Measurements from ENCODE around the gene ALG13. TPM values are rescaled to one million over a fixed set of nuclear protein-coding genes. Genes with fewer than 3 reads are reported as not detected.
"Not testable (repeated sequence)": the region's sequence is repeated elsewhere in the genome, so short reads cannot be mapped to it uniquely, and the experiment has no call there.

Gene ALG13
- polyA plus RNA-seq, 3 donors: 62.0 to 94.5 (median 83.5) TPM

DNA sequence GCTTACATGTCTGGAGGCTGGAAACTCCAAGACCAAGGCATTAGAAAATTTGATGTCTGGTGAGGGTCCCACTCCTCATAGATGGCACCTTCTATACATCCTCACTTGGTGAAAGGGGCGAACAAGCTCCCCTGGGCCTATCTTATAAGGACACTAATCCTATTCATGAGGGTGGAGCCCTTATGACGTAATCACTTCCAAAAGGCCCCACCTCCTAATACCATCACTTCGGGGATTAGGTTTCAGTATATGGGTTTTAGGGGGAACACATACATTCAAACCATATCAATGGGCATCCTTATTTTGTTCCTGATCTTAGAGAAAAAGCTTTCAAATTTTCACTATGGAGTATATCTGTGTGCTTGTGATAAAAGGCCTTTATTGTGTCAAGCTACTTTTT lies 39.0 kb upstream of the ALG13 start:
- Histone ChIP-seq H3K4me1 (ENCODE audit: control insufficient read depth in 1 of 2, insufficient read depth in 2 of 2, low read length in 2 of 2) (no peaks in the 10 kb centered on the region), H3K9ac (ENCODE audit: insufficient read depth, low read length, poor library complexity, severe bottlenecking) (no peak overlapping the region), H2AFZ (ENCODE audit: insufficient read depth, low read depth, low read length, poor library complexity, severe bottlenecking) (no peak overlapping the region), H3K4me2 (replicated peaks; ENCODE audit: extremely low read depth, low read length, poor library complexity, severe bottlenecking) (no peak overlapping the region), H3K27me3 (ENCODE audit: control insufficient read depth in 2 of 2, insufficient read depth in 2 of 2, low read length in 2 of 2) (no peaks in the 10 kb centered on the region), H3K9me3 (replicated peaks in 1 of 2; ENCODE audit: control insufficient read depth in 1 of 2, insufficient read depth in 1 of 2, low read length in 2 of 2) (peaks cover 0 to 4% of the 10 kb centered on the region in 2 donors), H3K27ac (ENCODE audit: low read depth in 1 of 2, low read length in 2 of 2) (no peak overlapping the region), H3K4me3 (replicated peaks in 1 of 3; ENCODE audit: low read depth in 2 of 3, low read length in 3 of 3) (no peak overlapping the region), H3K36me3 (replicated peaks in 1 of 2; ENCODE audit: control insufficient read depth in 1 of 2, insufficient read depth in 2 of 2, low read length in 2 of 2) (no peaks in the 10 kb centered on the region), H3K79me2 (ENCODE audit: insufficient read depth, low read length) (no peaks in the 10 kb centered on the region), H4K20me1 (ENCODE audit: insufficient read depth, low read length) (no peaks in the 10 kb centered on the region)
- intact Hi-C loops (cut with micrococcal nuclease): no loop called here
- no peak for DNase-seq
- Mint-ChIP-seq H3K36me3 (no peaks in the 10 kb centered on the region), H3K9me3 (peaks cover 0 to 4% (median 1%) of the 10 kb centered on the region in 7 donors), H3K27me3 (ENCODE audit: low read depth in 3 of 3) (peaks cover 0 to 2% (median 0%) of the 10 kb centered on the region in 3 donors), H3K4me3 (no peak overlapping the region), H3K27ac (no peak overlapping the region), H3K4me1 (no peaks in the 10 kb centered on the region)
- no CpG with 5 or more reads among the region's 3 CpGs for WGBS (ENCODE audit: insufficient coverage)
- TF ChIP-seq, protein P1, sequence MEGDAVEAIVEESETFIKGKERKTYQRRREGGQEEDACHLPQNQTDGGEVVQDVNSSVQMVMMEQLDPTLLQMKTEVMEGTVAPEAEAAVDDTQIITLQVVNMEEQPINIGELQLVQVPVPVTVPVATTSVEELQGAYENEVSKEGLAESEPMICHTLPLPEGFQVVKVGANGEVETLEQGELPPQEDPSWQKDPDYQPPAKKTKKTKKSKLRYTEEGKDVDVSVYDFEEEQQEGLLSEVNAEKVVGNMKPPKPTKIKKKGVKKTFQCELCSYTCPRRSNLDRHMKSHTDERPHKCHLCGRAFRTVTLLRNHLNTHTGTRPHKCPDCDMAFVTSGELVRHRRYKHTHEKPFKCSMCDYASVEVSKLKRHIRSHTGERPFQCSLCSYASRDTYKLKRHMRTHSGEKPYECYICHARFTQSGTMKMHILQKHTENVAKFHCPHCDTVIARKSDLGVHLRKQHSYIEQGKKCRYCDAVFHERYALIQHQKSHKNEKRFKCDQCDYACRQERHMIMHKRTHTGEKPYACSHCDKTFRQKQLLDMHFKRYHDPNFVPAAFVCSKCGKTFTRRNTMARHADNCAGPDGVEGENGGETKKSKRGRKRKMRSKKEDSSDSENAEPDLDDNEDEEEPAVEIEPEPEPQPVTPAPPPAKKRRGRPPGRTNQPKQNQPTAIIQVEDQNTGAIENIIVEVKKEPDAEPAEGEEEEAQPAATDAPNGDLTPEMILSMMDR (IDR thresholded peaks at IDR 0.05): no peak

DNA sequence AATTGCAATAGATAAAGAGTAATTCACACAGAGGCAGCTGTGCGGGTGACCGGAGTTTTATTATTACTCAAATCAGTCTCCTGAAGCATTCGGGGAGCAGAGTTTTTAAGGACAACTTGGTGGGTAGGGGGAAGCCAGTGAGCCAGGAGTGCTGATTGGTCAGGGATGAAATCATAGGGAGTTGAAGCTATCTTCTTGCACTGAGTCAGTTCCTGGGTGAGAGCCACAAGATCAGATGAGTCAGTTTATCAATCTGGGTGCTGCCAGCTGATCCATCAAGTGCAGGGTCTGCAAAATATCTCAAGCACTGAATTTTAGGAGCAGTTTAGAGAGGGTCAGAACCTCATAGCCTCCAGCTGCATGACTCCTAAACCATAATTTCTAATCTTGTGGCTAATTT lies 35.8 kb upstream of the ALG13 start:
- H3K27ac ChIP-seq (ENCODE audit: low read depth in 1 of 2, low read length in 2 of 2); intact Hi-C loops (cut with micrococcal nuclease); H4K20me1 ChIP-seq (ENCODE audit: insufficient read depth, low read length); H3K4me2 ChIP-seq (replicated peaks; ENCODE audit: extremely low read depth, low read length, poor library complexity, severe bottlenecking); H3K4me3 ChIP-seq (replicated peaks in 1 of 3; ENCODE audit: low read depth in 2 of 3, low read length in 3 of 3); DNase-seq; H2AFZ ChIP-seq (ENCODE audit: insufficient read depth, low read depth, low read length, poor library complexity, severe bottlenecking); H3K9ac ChIP-seq (ENCODE audit: insufficient read depth, low read length, poor library complexity, severe bottlenecking); H3K79me2 ChIP-seq (ENCODE audit: insufficient read depth, low read length); H3K27me3 ChIP-seq (ENCODE audit: control insufficient read depth in 2 of 2, insufficient read depth in 2 of 2, low read length in 2 of 2); H3K4me3 Mint-ChIP-seq; H3K4me1 ChIP-seq (ENCODE audit: control insufficient read depth in 1 of 2, insufficient read depth in 2 of 2, low read length in 2 of 2); H3K9me3 ChIP-seq (replicated peaks in 1 of 2; ENCODE audit: control insufficient read depth in 1 of 2, insufficient read depth in 1 of 2, low read length in 2 of 2); H3K27ac Mint-ChIP-seq; H3K36me3 Mint-ChIP-seq; H3K27me3 Mint-ChIP-seq (ENCODE audit: low read depth in 3 of 3); H3K36me3 ChIP-seq (replicated peaks in 1 of 2; ENCODE audit: control insufficient read depth in 1 of 2, insufficient read depth in 2 of 2, low read length in 2 of 2); H3K4me1 Mint-ChIP-seq: not testable (repeated sequence)
- H3K9me3 Mint-ChIP-seq: peaks cover 0 to 12% (median 1%) of the 10 kb centered on the region in 7 donors
- WGBS (ENCODE audit: insufficient coverage): no CpG with 5 or more reads among the region's 3 CpGs

All from CD14-positive monocyte (primary cell).